Measurements from ENCODE around the gene TLR6.

DNA sequence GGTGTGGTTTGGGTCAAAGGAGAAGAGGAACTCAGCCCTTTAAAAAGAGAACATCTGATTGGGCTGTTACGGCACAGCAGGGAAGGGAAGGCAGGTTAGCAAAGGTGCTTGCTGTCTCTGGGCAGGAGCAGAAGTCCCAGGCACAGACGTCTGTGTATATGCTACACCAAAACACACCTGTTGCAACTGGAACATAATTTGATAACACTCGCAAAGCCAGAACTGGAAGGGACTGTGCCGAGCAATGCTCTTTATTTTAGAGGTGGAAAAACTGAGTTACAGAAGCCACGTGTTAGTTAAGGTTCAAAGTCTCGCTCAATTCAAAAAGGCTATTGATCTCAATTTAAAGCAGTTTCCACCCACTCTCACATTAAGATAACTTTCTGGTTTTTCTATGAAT is 8.8 kb upstream of the TLR6 start:
- TF ChIP-seq, protein P1, sequence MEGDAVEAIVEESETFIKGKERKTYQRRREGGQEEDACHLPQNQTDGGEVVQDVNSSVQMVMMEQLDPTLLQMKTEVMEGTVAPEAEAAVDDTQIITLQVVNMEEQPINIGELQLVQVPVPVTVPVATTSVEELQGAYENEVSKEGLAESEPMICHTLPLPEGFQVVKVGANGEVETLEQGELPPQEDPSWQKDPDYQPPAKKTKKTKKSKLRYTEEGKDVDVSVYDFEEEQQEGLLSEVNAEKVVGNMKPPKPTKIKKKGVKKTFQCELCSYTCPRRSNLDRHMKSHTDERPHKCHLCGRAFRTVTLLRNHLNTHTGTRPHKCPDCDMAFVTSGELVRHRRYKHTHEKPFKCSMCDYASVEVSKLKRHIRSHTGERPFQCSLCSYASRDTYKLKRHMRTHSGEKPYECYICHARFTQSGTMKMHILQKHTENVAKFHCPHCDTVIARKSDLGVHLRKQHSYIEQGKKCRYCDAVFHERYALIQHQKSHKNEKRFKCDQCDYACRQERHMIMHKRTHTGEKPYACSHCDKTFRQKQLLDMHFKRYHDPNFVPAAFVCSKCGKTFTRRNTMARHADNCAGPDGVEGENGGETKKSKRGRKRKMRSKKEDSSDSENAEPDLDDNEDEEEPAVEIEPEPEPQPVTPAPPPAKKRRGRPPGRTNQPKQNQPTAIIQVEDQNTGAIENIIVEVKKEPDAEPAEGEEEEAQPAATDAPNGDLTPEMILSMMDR (IDR thresholded peaks at IDR 0.05), result no peak
- TF ChIP-seq POLR2A (IDR thresholded peaks at IDR 0.05), result peak in 2 of 3 donors; percentile 13 to 23

Data from body of pancreas (tissue), 4 donors.